MCF 10A (cell line): ENCODE measurements around the gene RNF115. TPM values are rescaled to one million over a fixed set of nuclear protein-coding genes. Genes with fewer than 3 reads are reported as not detected.

Source experiments
- BruUV-seq: library from RNA; stranded (reverse); fragments of 400-500 nt; replicated peaks from 2 replicates; lab custom pipeline; 2021; lab: Mats Ljungman, UMichigan
- CTCF ChIA-PET: fragments of 300-600 bp; sonication (Branson Sonifier 250); formaldehyde crosslinking; extraction: SDS; loops from one replicate; lab custom pipeline; 2021; ENCODE audit warnings: antibody characterized with exemption, inconsistent platforms; lab: Yijun Ruan, JAX
- POLR2A ChIA-PET: fragments of 300-600, 350-650 bp; sonication (Branson Sonifier 250); formaldehyde crosslinking; extraction: SDS; loops from one replicate; lab custom pipeline; 2020; ENCODE audit warnings: antibody characterized with exemption, inconsistent platforms; lab: Yijun Ruan, JAX
- DNase-seq: peaks from one replicate; pipeline ENCODE4 v3.0.0-alpha.2; 2018; ENCODE audit not compliant: unreplicated experiment
- H3K27ac Mint-ChIP-seq: one replicate; pipeline ENCODE4 v1.8.0; 2022; ENCODE audit warnings: mild to moderate bottlenecking, low read depth, mixed read lengths; ENCODE audit not compliant: unreplicated experiment
- H3K27me3 Mint-ChIP-seq: one replicate; pipeline ENCODE4 v1.8.0; 2022; ENCODE audit warnings: mixed read lengths; ENCODE audit not compliant: insufficient read depth, unreplicated experiment
- H3K36me3 Mint-ChIP-seq: one replicate; pipeline ENCODE4 v1.8.0; 2022; ENCODE audit warnings: mild to moderate bottlenecking, moderate library complexity, mixed read lengths; ENCODE audit not compliant: insufficient read depth, unreplicated experiment
- H3K4me1 Mint-ChIP-seq: one replicate; pipeline ENCODE4 v1.8.0; 2022; ENCODE audit warnings: mixed read lengths; ENCODE audit not compliant: insufficient read depth, unreplicated experiment
- H3K4me3 Mint-ChIP-seq: one replicate; pipeline ENCODE4 v1.8.0; 2022; ENCODE audit warnings: mild to moderate bottlenecking, moderate library complexity, mixed read lengths; ENCODE audit not compliant: unreplicated experiment
- H3K9me3 Mint-ChIP-seq: one replicate; pipeline ENCODE4 v1.8.0; 2022; ENCODE audit warnings: mixed read lengths; ENCODE audit not compliant: unreplicated experiment
- CTCF ChIP-seq: fragments of 200-600 bp; IDR thresholded peaks from one replicate; pipeline ENCODE4 v1.8.0; 2022; ENCODE audit warnings: antibody characterized with exemption, mild to moderate bottlenecking; ENCODE audit not compliant: unreplicated experiment
- intact Hi-C: fragments of 100-400 bp; cut with micrococcal nuclease; formaldehyde crosslinking; loops from 2 replicates; pipeline ENCODE4 v1.14.1; 2022
- total RNA-seq: library from RNA; stranded (reverse); gene quantifications from 2 replicates; pipeline ENCODE4 v1.2.3, GENCODE V29; 2022

Gene RNF115
- total RNA-seq, 1 experiment from 2014 or later, result 19.5 TPM

GRCh38 chr1:145828367-145829026 is 4.6 kb upstream of the RNF115 start:
- H3K4me3 Mint-ChIP-seq, result no peak overlapping the region
- H3K36me3 Mint-ChIP-seq, result peaks cover 81% of the 10 kb centered on the region
- POLR2A ChIA-PET, result interaction anchor here (0.9 to 5.7 kb wide), 3 partner anchors 10 to 30 kb away, joined by 3 to 48 read pairs (median 3); partner anchors contain the start of genes NUDT17 and PIAS3
- no peak for DNase-seq
- no TSS peak for BruUV-seq
- CTCF ChIA-PET, result interaction anchor here (0.7 to 14.2 kb wide), 7 partner anchors 10 to 186 kb away, joined by 3 to 242 read pairs (median 4); partner anchors contain the start of gene NUDT17
- no peak for TF ChIP-seq CTCF
- H3K9me3 Mint-ChIP-seq, result no peaks in the 10 kb centered on the region
- peaks cover 6% of the 10 kb centered on the region for H3K4me1 Mint-ChIP-seq
- H3K27me3 Mint-ChIP-seq, result no peaks in the 10 kb centered on the region
- intact Hi-C loops, result loop anchor here (10.0 kb wide), 1 partner anchor 74 kb away; no protein-coding TSS in a partner anchor
- H3K27ac Mint-ChIP-seq, result peak overlapping the region; percentile 1

DNA sequence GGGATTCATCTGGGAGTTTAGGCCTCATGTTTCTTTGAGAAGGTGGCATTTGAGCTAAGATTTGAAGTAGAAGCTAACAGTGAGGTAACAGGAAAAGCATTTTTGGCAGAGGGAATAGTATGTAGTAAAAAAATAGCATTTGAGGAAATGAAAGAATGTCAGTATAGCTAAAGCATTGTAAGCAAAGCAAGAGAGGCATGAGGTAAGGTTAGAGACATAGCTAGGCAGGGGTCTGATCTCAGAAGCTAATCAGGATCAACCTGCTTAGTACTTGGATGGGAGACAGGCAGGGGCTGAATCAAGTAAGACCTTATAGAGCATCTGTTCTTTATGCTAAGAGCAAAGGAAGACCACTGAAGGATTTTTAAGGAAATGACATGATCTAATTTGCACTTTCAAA is 4.1 kb upstream of the RNF115 start:
- no peak for DNase-seq
- H3K36me3 Mint-ChIP-seq, result peaks cover 81% of the 10 kb centered on the region
- peak overlapping the region; percentile 1 for H3K27ac Mint-ChIP-seq
- intact Hi-C loops, result loop anchor here (10.0 kb wide), 1 partner anchor 73 kb away; no protein-coding TSS in a partner anchor
- no TSS peak for BruUV-seq
- CTCF ChIA-PET, result interaction anchor here (0.7 to 14.2 kb wide), 5 partner anchors 18 to 1964 kb away, joined by 3 to 242 read pairs (median 4); partner anchors contain the start of gene NUDT17
- H3K4me3 Mint-ChIP-seq, result no peak overlapping the region
- H3K4me1 Mint-ChIP-seq, result peaks cover 6% of the 10 kb centered on the region
- H3K27me3 Mint-ChIP-seq, result no peaks in the 10 kb centered on the region
- POLR2A ChIA-PET, result interaction anchor here (0.9 to 5.7 kb wide), 3 partner anchors 11 to 30 kb away, joined by 3 to 92 read pairs (median 48); partner anchors contain the start of genes NUDT17 and PIAS3
- TF ChIP-seq CTCF, result no peak
- H3K9me3 Mint-ChIP-seq, result no peaks in the 10 kb centered on the region

GRCh38 chr1:145826030-145826429 is 2.1 kb upstream of the RNF115 start:
- Mint-ChIP-seq H3K4me1 (peaks cover 6% of the 10 kb centered on the region), H3K4me3 (peak overlapping the region; percentile 90), H3K36me3 (peaks cover 62% of the 10 kb centered on the region), H3K27me3 (no peaks in the 10 kb centered on the region), H3K27ac (no peak overlapping the region), H3K9me3 (no peaks in the 10 kb centered on the region)
- ChIA-PET POLR2A (interaction anchor here (1.0 to 5.7 kb wide), 10 partner anchors 19 to 138 kb away, joined by 3 to 92 read pairs (median 24); partner anchors contain the start of genes ANKRD34A, LIX1L, NUDT17 and PIAS3), CTCF (interaction anchor here (0.6 to 14.2 kb wide), 15 partner anchors 12 to 200 kb away, joined by 3 to 242 read pairs (median 4); partner anchors contain the start of genes ANKRD35, ITGA10, NUDT17 and PIAS3)
- no peak for DNase-seq
- intact Hi-C loops, result loop anchor here (10.0 kb wide), 1 partner anchor 71 kb away; no protein-coding TSS in a partner anchor
- TF ChIP-seq CTCF, result no peak
- BruUV-seq, result no TSS peak

GRCh38 chr1:145824499-145824842 is 576 bp upstream of the RNF115 start:
- peaks cover 46% of the 10 kb centered on the region for H3K36me3 Mint-ChIP-seq
- TSS peak; percentile 61 for BruUV-seq
- POLR2A ChIA-PET, result interaction anchor here (0.9 to 5.7 kb wide), 32 partner anchors 8 to 213 kb away, joined by 3 to 92 read pairs (median 6); partner anchors contain the start of genes ANKRD34A, LIX1L, NUDT17 and PIAS3

More at GRCh38 chr1:145824499-145824842, 576 bp upstream of the RNF115 start:
- DNase-seq, result no peak
- Mint-ChIP-seq H3K27ac (peak overlapping the region; percentile 94), H3K4me1 (peaks cover 6% of the 10 kb centered on the region), H3K27me3 (no peaks in the 10 kb centered on the region), H3K4me3 (peak overlapping the region; percentile 90), H3K9me3 (no peaks in the 10 kb centered on the region)
- TF ChIP-seq CTCF, result no peak
- intact Hi-C loops, result loop anchor here (5.0 to 10.0 kb wide), 3 partner anchors 42 to 102 kb away; no protein-coding TSS in a partner anchor
- CTCF ChIA-PET, result interaction anchor here (0.6 to 14.2 kb wide), 10 partner anchors 10 to 1462 kb away, joined by 3 to 242 read pairs (median 4); partner anchors contain the start of genes ITGA10, NUDT17 and PIAS3
